ENCODE measurements around the gene CC2D2A. TPM values are rescaled to one million over a fixed set of nuclear protein-coding genes. Genes with fewer than 3 reads are reported as not detected.

The CC2D2A gene
- total RNA-seq, 1 experiment from 2014 or later: 29.7 TPM

- H3K4me1 ChIP-seq (ENCODE audit: insufficient read depth, low read length, poor library complexity, severe bottlenecking): peaks cover 5% of the 10 kb centered on the region
- no peaks in the 10 kb centered on the region for H3K27me3 ChIP-seq (replicated peaks; ENCODE audit: insufficient read depth, low read depth, low read length, poor library complexity)
- ChIA-PET POLR2A (ENCODE audit: low non-redundant PET) (no interaction called here), CTCF (no interaction called here)
- no peaks in the 10 kb centered on the region for H3K9me3 ChIP-seq (ENCODE audit: low read depth, low read length, poor library complexity, severe bottlenecking)
- H3K4me3 ChIP-seq (ENCODE audit: low read depth, low read length, poor library complexity, severe bottlenecking): no peak overlapping the region
- H3K27ac ChIP-seq (ENCODE audit: low read depth, low read length, poor library complexity, severe bottlenecking): no peak overlapping the region
- intact Hi-C loops (cut with micrococcal nuclease; ENCODE audit: unreplicated experiment): no loop called here
- no TSS peak for BruUV-seq (replicated peaks)
- no peaks in the 10 kb centered on the region for H3K36me3 ChIP-seq (ENCODE audit: insufficient read depth, low read length, poor library complexity, severe bottlenecking)
- TF ChIP-seq CTCF (conservative IDR thresholded peaks at IDR 0.05; ENCODE audit: low read depth, low read length) (no peak), EZH2 (IDR thresholded peaks at IDR 0.05; ENCODE audit: borderline replicate concordance, low read depth, low read length, poor library complexity, severe bottlenecking) (no peak)
- no peak for DNase-seq (ENCODE audit: low spot score)
Observed at GRCh38 chr4:15525080-15525479, 55.4 kb downstream of the CC2D2A start.

- no peak for DNase-seq (ENCODE audit: low spot score)
- intact Hi-C loops (cut with micrococcal nuclease; ENCODE audit: unreplicated experiment): no loop called here
- CTCF ChIA-PET: no interaction called here
Observed at GRCh38 chr4:15526924-15527592, 57.4 kb downstream of the CC2D2A start.

GRCh38 chr4:15531792-15532191, 62.1 kb downstream of the CC2D2A start:
- CTCF ChIA-PET: no interaction called here
- no peak overlapping the region for H3K4me3 ChIP-seq (ENCODE audit: low read depth, low read length, poor library complexity, severe bottlenecking)
- intact Hi-C loops (cut with micrococcal nuclease; ENCODE audit: unreplicated experiment): no loop called here
- no peaks in the 10 kb centered on the region for H3K9me3 ChIP-seq (ENCODE audit: low read depth, low read length, poor library complexity, severe bottlenecking)
- H3K36me3 ChIP-seq (ENCODE audit: insufficient read depth, low read length, poor library complexity, severe bottlenecking): no peaks in the 10 kb centered on the region
- no peak for DNase-seq (ENCODE audit: low spot score)
- POLR2A ChIA-PET (ENCODE audit: low non-redundant PET): no interaction called here
- no peak overlapping the region for H3K27ac ChIP-seq (ENCODE audit: low read depth, low read length, poor library complexity, severe bottlenecking)
- no peaks in the 10 kb centered on the region for H3K4me1 ChIP-seq (ENCODE audit: insufficient read depth, low read length, poor library complexity, severe bottlenecking)
- BruUV-seq (replicated peaks): no TSS peak
- TF ChIP-seq EZH2 (IDR thresholded peaks at IDR 0.05; ENCODE audit: borderline replicate concordance, low read depth, low read length, poor library complexity, severe bottlenecking) (no peak), CTCF (conservative IDR thresholded peaks at IDR 0.05; ENCODE audit: low read depth, low read length) (no peak)
- no peaks in the 10 kb centered on the region for H3K27me3 ChIP-seq (replicated peaks; ENCODE audit: insufficient read depth, low read depth, low read length, poor library complexity)

More at GRCh38 chr4:15526924-15527592, 57.4 kb downstream of the CC2D2A start:
- Histone ChIP-seq H3K4me1 (ENCODE audit: insufficient read depth, low read length, poor library complexity, severe bottlenecking) (no peaks in the 10 kb centered on the region), H3K36me3 (ENCODE audit: insufficient read depth, low read length, poor library complexity, severe bottlenecking) (no peaks in the 10 kb centered on the region), H3K27me3 (replicated peaks; ENCODE audit: insufficient read depth, low read depth, low read length, poor library complexity) (no peaks in the 10 kb centered on the region), H3K9me3 (ENCODE audit: low read depth, low read length, poor library complexity, severe bottlenecking) (no peaks in the 10 kb centered on the region), H3K4me3 (ENCODE audit: low read depth, low read length, poor library complexity, severe bottlenecking) (no peak overlapping the region), H3K27ac (ENCODE audit: low read depth, low read length, poor library complexity, severe bottlenecking) (no peak overlapping the region)
- POLR2A ChIA-PET (ENCODE audit: low non-redundant PET): no interaction called here
- no peak for TF ChIP-seq CTCF (conservative IDR thresholded peaks at IDR 0.05; ENCODE audit: low read depth, low read length)
- TF ChIP-seq EZH2 (IDR thresholded peaks at IDR 0.05; ENCODE audit: borderline replicate concordance, low read depth, low read length, poor library complexity, severe bottlenecking): no peak
- no TSS peak for BruUV-seq (replicated peaks)
